GM21529 (cell line): Measurements from ENCODE around the gene PPP1R18.
"Not testable (repeated sequence)": the region's sequence is repeated elsewhere in the genome, so short reads cannot be mapped to it uniquely, and the experiment has no call there.

ENCODE experiments used
- ATAC-seq: cut with Tn5 transposase; IDR thresholded peaks from one replicate; pipeline ENCODE4 v1.9.1; 2021; ENCODE audit not compliant: unreplicated experiment

The PPP1R18 gene

DNA sequence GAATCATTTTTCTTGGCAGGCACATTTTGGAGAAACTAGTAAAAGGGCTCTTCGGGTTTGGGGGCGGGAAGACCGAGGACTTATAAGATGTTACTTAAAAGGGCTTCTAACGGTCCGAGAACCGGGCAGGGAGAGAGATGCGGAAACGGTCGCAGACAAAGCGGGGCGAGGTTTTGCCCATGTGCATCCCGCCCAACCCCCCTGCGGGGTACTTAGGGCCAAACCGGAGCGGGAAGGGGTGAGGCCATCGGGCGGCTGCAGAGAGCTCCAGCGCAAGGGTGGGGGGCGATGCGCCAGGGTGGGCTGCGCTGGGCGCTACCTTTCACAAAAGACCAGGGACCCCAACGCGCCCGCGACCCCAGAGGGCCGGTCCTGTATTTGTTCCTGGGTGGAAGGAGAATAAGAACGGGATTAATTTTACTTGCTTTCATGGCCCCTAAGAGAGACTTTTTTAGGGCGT is 34.3 kb upstream of the PPP1R18 start:
- ATAC-seq, result no peak

GRCh38 chr6:30719791-30720737 is 33.6 kb upstream of the PPP1R18 start, which contains the start of gene TUBB:
TUBB (plus strand) TSS chr6:30720352; CDS start chr6:30720507, 155 bp downstream.
- peak; percentile 40 for ATAC-seq

GRCh38 chr6:30719356-30719755 is 32.9 kb upstream of the PPP1R18 start:
- ATAC-seq, result no peak

- not testable (repeated sequence) for ATAC-seq
Measured at GRCh38 chr6:30717845-30718720, 31.6 kb upstream of the PPP1R18 start.

GRCh38 chr6:30717129-30717844 is 30.8 kb upstream of the PPP1R18 start, which contains the start of gene MDC1:
MDC1 (minus strand) TSS chr6:30717281; CDS start chr6:30715175, 2,106 bp downstream.
- ATAC-seq, result peak; percentile 68

GRCh38 chr6:30716879-30717128 is 30.4 kb upstream of the PPP1R18 start:
- no peak for ATAC-seq

DNA sequence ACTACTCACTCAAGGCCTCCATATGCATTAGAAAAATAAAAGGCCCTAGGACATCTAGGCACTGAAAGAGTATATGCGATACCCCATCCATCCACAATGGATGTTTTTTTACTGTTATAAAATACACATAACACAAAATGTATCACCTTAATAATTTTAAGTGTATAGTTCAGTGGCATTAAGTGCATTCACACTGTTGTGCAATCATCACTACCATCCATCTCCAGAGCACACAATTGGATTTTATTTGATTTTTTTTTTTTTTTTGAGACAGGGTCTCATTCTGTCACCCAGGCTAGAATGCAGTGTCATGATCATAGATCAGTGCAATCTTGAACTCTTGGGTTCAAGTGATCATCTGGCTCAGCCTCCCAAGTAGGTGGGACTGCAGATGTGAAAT is 27.8 kb upstream of the PPP1R18 start:
- ATAC-seq, result no peak

DNA sequence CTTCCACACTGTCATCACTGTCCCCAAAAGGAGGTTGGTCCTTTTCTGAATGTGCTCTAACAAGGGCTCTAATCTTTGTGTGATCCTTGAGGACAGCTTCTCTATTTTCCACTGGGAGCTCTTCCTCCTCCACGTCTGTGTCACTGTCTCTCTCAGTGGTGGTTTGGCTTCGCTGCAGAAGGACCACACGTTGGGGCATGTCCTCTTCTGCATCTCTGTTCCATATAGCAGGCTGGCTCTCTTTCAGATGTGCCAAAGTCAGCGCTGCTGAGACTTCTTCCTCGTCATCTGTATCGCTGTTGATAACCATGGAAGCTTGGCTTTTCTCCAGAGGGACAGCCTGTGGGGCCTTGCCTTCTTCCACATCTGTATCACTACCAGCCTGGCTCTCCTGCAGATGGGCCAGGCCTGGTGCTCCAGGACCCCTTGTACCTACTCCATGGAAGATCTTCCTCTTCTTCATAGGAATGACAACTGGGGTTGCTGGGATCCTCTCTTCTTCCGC is 26.0 kb upstream of the PPP1R18 start:
- ATAC-seq, result no peak

- no peak for ATAC-seq
Measured at GRCh38 chr6:30711758-30712380, 25.4 kb upstream of the PPP1R18 start.

DNA sequence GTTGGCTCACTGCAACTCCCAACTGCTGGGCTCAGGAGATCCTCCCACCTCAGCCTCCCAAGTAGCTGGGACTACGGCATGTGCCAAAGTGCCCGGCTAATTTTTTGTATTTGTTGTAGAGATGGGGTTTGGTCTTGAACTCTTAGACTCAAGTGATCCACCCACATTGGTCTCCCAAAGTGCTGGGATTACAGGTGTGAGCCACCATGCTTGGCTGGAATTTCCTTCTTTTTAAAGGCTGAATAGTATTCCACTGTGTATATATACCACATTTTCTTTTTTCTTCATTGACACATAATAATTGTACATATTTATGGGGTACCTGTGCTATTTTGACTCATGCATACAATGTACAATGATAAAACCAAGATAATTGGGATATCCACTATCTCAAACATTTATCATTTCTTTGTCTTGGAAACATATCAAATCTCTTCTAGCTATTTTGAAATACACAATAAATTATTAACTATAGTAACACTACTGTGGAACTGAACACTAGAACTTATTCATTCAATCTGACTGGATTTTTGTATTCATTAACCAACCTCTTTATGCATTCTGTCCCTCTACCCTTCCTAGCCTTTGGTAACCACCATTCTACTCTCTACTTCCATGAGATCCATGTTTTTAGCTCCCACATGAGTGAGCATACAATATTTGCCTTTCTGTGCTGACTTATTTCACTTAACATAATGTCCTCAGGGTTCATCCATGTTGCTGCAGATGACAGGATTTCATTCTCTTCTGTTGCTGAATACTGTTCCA is 22.8 kb upstream of the PPP1R18 start:
- no peak for ATAC-seq

- ATAC-seq, result no peak
Measured at GRCh38 chr6:30707281-30707850, 20.9 kb upstream of the PPP1R18 start.

DNA sequence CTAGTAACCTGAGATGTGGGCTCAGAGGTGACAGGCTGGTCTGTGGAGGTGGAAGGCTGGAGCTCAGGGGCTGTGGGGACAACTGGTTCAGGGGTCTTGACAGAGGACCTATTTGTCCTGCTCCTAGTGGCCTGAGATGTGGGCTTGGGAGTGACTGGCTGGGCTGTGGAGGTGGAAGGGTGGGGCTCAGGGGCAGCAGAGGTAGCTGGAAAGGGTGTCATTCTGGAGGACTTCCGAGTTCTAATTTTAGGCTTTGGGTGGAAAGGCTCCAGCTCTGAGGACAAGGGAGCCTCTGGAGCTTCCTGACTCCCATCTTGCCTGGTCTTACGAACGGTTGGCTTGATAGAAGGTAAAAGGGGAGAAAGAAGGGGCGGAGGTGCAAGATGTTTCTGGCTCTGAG is 19.2 kb upstream of the PPP1R18 start:
- no peak for ATAC-seq

GRCh38 chr6:30703821-30704220 is 17.4 kb upstream of the PPP1R18 start:
- ATAC-seq, result no peak

- ATAC-seq, result no peak
Measured at GRCh38 chr6:30703011-30703410, 16.6 kb upstream of the PPP1R18 start.

GRCh38 chr6:30700340-30700739 is 13.9 kb upstream of the PPP1R18 start:
- ATAC-seq, result no peak

- no peak for ATAC-seq
Measured at GRCh38 chr6:30696432-30696831, 10.0 kb upstream of the PPP1R18 start.

DNA sequence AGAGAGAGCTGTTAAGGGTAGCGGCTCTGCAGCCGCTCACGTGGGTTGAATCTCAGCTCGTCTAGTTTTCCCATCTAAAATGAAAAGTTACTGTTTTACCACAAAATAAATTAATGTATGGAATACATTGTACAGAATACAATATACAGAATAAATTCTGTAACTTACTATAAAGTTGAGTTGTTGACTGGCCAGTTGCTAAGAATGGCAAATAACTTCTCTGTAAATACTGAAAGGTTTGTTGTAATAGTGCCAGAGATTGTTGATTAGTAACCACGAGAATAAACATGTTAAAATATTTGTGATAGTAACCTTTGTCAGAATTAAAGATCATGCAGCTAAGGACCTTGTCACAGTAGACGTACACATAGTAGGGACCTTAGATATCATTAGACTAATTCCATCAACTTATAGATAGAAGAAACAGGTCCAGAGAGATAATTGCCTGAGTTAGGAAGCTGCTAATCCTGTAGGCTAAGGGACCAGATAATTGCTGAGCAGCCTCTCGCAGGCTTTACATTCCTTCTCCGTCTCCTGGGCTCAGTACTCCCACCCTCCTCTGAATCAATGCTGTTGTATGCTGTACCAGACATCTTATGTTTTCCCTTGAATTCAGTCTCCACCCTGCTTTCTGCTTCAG is 4.9 kb upstream of the PPP1R18 start:
- no peak for ATAC-seq

- ATAC-seq, result no peak
Measured at GRCh38 chr6:30690403-30691207, 4.2 kb upstream of the PPP1R18 start, which contains the start of gene NRM. NRM (minus strand) TSS chr6:30690984; CDS start chr6:30690974, 10 bp downstream.
